Activated CD4-positive, alpha-beta memory T cell treated with anti-CD3 and anti-CD28 coated beads for 36 hours (primary cell): ENCODE data around the gene RAET1E. TPM values are rescaled to one million over a fixed set of nuclear protein-coding genes. Genes with fewer than 3 reads are reported as not detected.
"Not testable (repeated sequence)": the region's sequence is repeated elsewhere in the genome, so short reads cannot be mapped to it uniquely, and the experiment has no call there.

Experiments
- CTCF ChIA-PET: fragments of 350-600 bp; sonication (Branson Sonifier 250); formaldehyde crosslinking; loops from one replicate; lab custom pipeline; 2021; ENCODE audit warnings: antibody characterized with exemption, inconsistent platforms; lab: Charles Lee
- POLR2A ChIA-PET: fragments of 350-600 bp; sonication (Branson Sonifier 250); formaldehyde crosslinking; loops from one replicate; lab custom pipeline; 2021; ENCODE audit warnings: antibody characterized with exemption; lab: Charles Lee
- DNase-seq: peaks from one replicate; pipeline ENCODE4 v3.0.0-alpha.2; 2020
- H3K27ac Mint-ChIP-seq: one replicate; pipeline ENCODE4 v1.8.0; 2021; ENCODE audit warnings: mixed read lengths
- H3K27me3 Mint-ChIP-seq: one replicate; pipeline ENCODE4 v1.8.0; 2021; ENCODE audit warnings: mixed read lengths
- H3K36me3 Mint-ChIP-seq: one replicate; pipeline ENCODE4 v1.8.0; 2021; ENCODE audit warnings: mixed read lengths
- H3K4me1 Mint-ChIP-seq: one replicate; pipeline ENCODE4 v1.8.0; 2021; ENCODE audit warnings: low read depth, mixed read lengths
- H3K4me3 Mint-ChIP-seq: one replicate; pipeline ENCODE4 v1.8.0; 2021; ENCODE audit warnings: mild to moderate bottlenecking, mixed read lengths
- H3K9me3 Mint-ChIP-seq: one replicate; pipeline ENCODE4 v1.8.0; 2021; ENCODE audit warnings: mixed read lengths
- intact Hi-C: fragments of 100-400 bp; cut with micrococcal nuclease; formaldehyde crosslinking; loops from one replicate; pipeline ENCODE4 v1.15.1; 2023
- total RNA-seq, 2 experiments: library from RNA; stranded (reverse); gene quantifications; one replicate each; pipeline ENCODE4 v1.2.3, GENCODE V29; 2021

Gene RAET1E
- total RNA-seq, 2 experiments from 2014 or later, result not detected

GRCh38 chr6:149918151-149918905 lies 20.4 kb upstream of the RAET1E start:
- H3K4me1 Mint-ChIP-seq, result peaks cover 13% of the 10 kb centered on the region
- intact Hi-C loops, result no loop called here
- H3K27ac Mint-ChIP-seq, result no peak overlapping the region
- ChIA-PET POLR2A (no interaction called here), CTCF (no interaction called here)
- peaks cover 34% of the 10 kb centered on the region for H3K27me3 Mint-ChIP-seq
- H3K4me3 Mint-ChIP-seq, result no peak overlapping the region
- H3K36me3 Mint-ChIP-seq, result no peaks in the 10 kb centered on the region
- DNase-seq, result no peak
- H3K9me3 Mint-ChIP-seq, result no peaks in the 10 kb centered on the region

GRCh38 chr6:149917679-149918078 lies 19.8 kb upstream of the RAET1E start:
- Mint-ChIP-seq H3K27me3 (peaks cover 33% of the 10 kb centered on the region), H3K4me3 (no peak overlapping the region), H3K27ac (no peak overlapping the region), H3K4me1 (peaks cover 6% of the 10 kb centered on the region), H3K36me3 (no peaks in the 10 kb centered on the region), H3K9me3 (no peaks in the 10 kb centered on the region)
- ChIA-PET POLR2A (no interaction called here), CTCF (no interaction called here)
- intact Hi-C loops, result no loop called here
- no peak for DNase-seq

- H3K27me3 Mint-ChIP-seq, result peaks cover 24% of the 10 kb centered on the region
- no peak overlapping the region for H3K4me3 Mint-ChIP-seq
- CTCF ChIA-PET, result no interaction called here
- POLR2A ChIA-PET, result no interaction called here
- no peaks in the 10 kb centered on the region for H3K4me1 Mint-ChIP-seq
- H3K36me3 Mint-ChIP-seq, result no peaks in the 10 kb centered on the region
- no peak overlapping the region for H3K27ac Mint-ChIP-seq
- intact Hi-C loops, result no loop called here
- no peak for DNase-seq
- no peaks in the 10 kb centered on the region for H3K9me3 Mint-ChIP-seq
Observed at GRCh38 chr6:149915970-149916865, 18.3 kb upstream of the RAET1E start.

- Mint-ChIP-seq H3K27ac (no peak overlapping the region), H3K36me3 (no peaks in the 10 kb centered on the region)
- POLR2A ChIA-PET, result no interaction called here
Observed at GRCh38 chr6:149913540-149914240, 15.8 kb upstream of the RAET1E start.

GRCh38 chr6:149913085-149913484 lies 15.2 kb upstream of the RAET1E start:
- ChIA-PET POLR2A (no interaction called here), CTCF (no interaction called here)
- H3K27me3 Mint-ChIP-seq, result peaks cover 11% of the 10 kb centered on the region
- no peak overlapping the region for H3K4me3 Mint-ChIP-seq
- no peak overlapping the region for H3K27ac Mint-ChIP-seq
- H3K36me3 Mint-ChIP-seq, result peaks cover 2% of the 10 kb centered on the region
- no peak for DNase-seq
- no peaks in the 10 kb centered on the region for H3K4me1 Mint-ChIP-seq
- intact Hi-C loops, result no loop called here
- H3K9me3 Mint-ChIP-seq, result peaks cover 12% of the 10 kb centered on the region

More at GRCh38 chr6:149913540-149914240, 15.8 kb upstream of the RAET1E start:
- no peaks in the 10 kb centered on the region for H3K4me1 Mint-ChIP-seq
- peaks cover 10% of the 10 kb centered on the region for H3K27me3 Mint-ChIP-seq
- intact Hi-C loops, result no loop called here
- CTCF ChIA-PET, result interaction anchor here (0.9 kb wide), 1 partner anchor 9 kb away, joined by 3 read pairs; no protein-coding TSS in a partner anchor
- no peak for DNase-seq
- no peak overlapping the region for H3K4me3 Mint-ChIP-seq
- H3K9me3 Mint-ChIP-seq, result peaks cover 7% of the 10 kb centered on the region

- intact Hi-C loops, H3K36me3 Mint-ChIP-seq, H3K4me1 Mint-ChIP-seq, H3K27ac Mint-ChIP-seq, H3K4me3 Mint-ChIP-seq, POLR2A ChIA-PET, CTCF ChIA-PET, DNase-seq: not testable (repeated sequence)
- Mint-ChIP-seq H3K9me3 (peaks cover 16% of the 10 kb centered on the region), H3K27me3 (peaks cover 12% of the 10 kb centered on the region)
Observed at GRCh38 chr6:149912680-149913079, 14.8 kb upstream of the RAET1E start.

- DNase-seq, result no peak
- ChIA-PET CTCF (no interaction called here), POLR2A (no interaction called here)
- peaks cover 22% of the 10 kb centered on the region for H3K9me3 Mint-ChIP-seq
- no peak overlapping the region for H3K27ac Mint-ChIP-seq
- no peak overlapping the region for H3K4me3 Mint-ChIP-seq
- H3K4me1 Mint-ChIP-seq, result no peaks in the 10 kb centered on the region
- intact Hi-C loops, result no loop called here
- H3K36me3 Mint-ChIP-seq, result peaks cover 5% of the 10 kb centered on the region
- peaks cover 12% of the 10 kb centered on the region for H3K27me3 Mint-ChIP-seq
Observed at GRCh38 chr6:149910721-149911151, 12.8 kb upstream of the RAET1E start.

- intact Hi-C loops, result no loop called here
- Mint-ChIP-seq H3K9me3 (peaks cover 22% of the 10 kb centered on the region), H3K27ac (no peak overlapping the region), H3K4me3 (no peak overlapping the region), H3K27me3 (peaks cover 13% of the 10 kb centered on the region), H3K36me3 (peaks cover 5% of the 10 kb centered on the region), H3K4me1 (no peaks in the 10 kb centered on the region)
- ChIA-PET POLR2A (no interaction called here), CTCF (no interaction called here)
- DNase-seq, result no peak
Observed at GRCh38 chr6:149909701-149910470, 12.0 kb upstream of the RAET1E start.

GRCh38 chr6:149908480-149908879 lies 10.6 kb upstream of the RAET1E start:
- POLR2A ChIA-PET, CTCF ChIA-PET: not testable (repeated sequence)

GRCh38 chr6:149907317-149907716 lies 9.4 kb upstream of the RAET1E start:
- Mint-ChIP-seq H3K27ac (no peak overlapping the region), H3K36me3 (peaks cover 5% of the 10 kb centered on the region), H3K27me3 (peaks cover 8% of the 10 kb centered on the region), H3K4me1 (no peaks in the 10 kb centered on the region), H3K9me3 (peaks cover 22% of the 10 kb centered on the region), H3K4me3 (no peak overlapping the region)
- intact Hi-C loops, result no loop called here
- ChIA-PET CTCF (no interaction called here), POLR2A (no interaction called here)
- DNase-seq, result no peak

More at GRCh38 chr6:149908480-149908879, 10.6 kb upstream of the RAET1E start:
- Mint-ChIP-seq H3K27me3 (peaks cover 13% of the 10 kb centered on the region), H3K9me3 (peaks cover 22% of the 10 kb centered on the region)
- H3K36me3 Mint-ChIP-seq, intact Hi-C loops, H3K4me1 Mint-ChIP-seq, DNase-seq, H3K4me3 Mint-ChIP-seq, H3K27ac Mint-ChIP-seq: not testable (repeated sequence)

GRCh38 chr6:149906405-149906804 lies 8.5 kb upstream of the RAET1E start:
- H3K27me3 Mint-ChIP-seq, result peaks cover 9% of the 10 kb centered on the region
- CTCF ChIA-PET, result interaction anchor here (0.8 kb wide), 1 partner anchor 20 kb away, joined by 3 read pairs; no protein-coding TSS in a partner anchor
- POLR2A ChIA-PET, result no interaction called here
- intact Hi-C loops, result no loop called here
- peaks cover 22% of the 10 kb centered on the region for H3K9me3 Mint-ChIP-seq
- DNase-seq, result no peak
- H3K27ac Mint-ChIP-seq, result no peak overlapping the region
- peaks cover 5% of the 10 kb centered on the region for H3K36me3 Mint-ChIP-seq
- H3K4me3 Mint-ChIP-seq, result no peak overlapping the region
- H3K4me1 Mint-ChIP-seq, result no peaks in the 10 kb centered on the region
